Hematopoietic multipotent progenitor cell treated with erythropoietin and hydrocortisone succinate and interleukin-3 and kit ligand, for 4 days (in vitro differentiated cells): ENCODE measurements around the gene SREBF1.
A peak's percentile ranks its signal among the peaks of the same experiment; 100 is the strongest.

Experiments
- DNase-seq: peaks from one replicate; pipeline ENCODE4 v3.0.0-alpha.2; 2015

Gene SREBF1

DNA sequence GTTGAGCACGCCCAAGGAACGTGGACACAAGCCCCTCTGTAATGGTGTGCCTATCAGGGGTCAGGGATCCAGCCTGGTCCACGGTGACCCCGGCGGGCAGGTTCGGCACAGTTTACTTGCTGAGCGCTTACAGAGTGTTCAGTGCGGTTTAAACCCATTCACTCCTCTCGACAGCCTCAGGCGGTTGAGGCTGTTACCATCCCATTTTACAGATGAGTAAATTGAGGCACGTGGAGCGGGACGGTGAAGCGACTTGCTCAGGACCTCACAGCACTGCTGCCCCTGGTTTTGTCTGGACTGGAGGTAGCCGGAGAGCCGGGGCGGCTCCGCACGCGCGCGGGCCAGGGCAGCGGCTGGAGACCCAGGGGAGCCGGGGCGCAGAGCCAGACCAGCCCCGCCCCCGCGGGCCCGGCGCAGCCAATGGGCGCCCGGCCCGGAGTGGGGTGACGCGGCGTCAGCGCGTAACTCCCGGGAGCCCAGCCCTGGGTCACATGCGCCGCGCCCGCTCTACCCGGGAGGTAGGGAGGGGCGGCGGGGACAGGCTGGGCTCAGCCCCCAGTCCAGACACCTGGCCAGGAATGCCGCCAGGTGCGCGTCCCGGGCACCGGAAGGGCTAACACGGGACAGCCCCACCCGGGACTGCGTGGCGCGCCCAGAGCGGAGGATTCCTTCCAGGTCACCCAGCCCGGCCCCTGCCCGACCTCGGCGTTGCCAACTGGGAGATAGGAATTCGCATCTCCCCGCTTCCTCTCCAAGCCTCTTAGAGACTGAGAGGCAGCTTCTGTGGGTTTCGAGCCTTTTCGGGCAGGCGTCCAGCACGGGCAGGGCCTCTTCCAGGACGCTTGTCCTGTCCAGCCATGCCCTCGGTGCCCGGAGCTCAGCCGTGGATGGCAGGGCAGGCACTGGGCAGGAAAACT lies 3.3 kb upstream of the SREBF1 start:
- DNase-seq, result peak; percentile 95

DNA sequence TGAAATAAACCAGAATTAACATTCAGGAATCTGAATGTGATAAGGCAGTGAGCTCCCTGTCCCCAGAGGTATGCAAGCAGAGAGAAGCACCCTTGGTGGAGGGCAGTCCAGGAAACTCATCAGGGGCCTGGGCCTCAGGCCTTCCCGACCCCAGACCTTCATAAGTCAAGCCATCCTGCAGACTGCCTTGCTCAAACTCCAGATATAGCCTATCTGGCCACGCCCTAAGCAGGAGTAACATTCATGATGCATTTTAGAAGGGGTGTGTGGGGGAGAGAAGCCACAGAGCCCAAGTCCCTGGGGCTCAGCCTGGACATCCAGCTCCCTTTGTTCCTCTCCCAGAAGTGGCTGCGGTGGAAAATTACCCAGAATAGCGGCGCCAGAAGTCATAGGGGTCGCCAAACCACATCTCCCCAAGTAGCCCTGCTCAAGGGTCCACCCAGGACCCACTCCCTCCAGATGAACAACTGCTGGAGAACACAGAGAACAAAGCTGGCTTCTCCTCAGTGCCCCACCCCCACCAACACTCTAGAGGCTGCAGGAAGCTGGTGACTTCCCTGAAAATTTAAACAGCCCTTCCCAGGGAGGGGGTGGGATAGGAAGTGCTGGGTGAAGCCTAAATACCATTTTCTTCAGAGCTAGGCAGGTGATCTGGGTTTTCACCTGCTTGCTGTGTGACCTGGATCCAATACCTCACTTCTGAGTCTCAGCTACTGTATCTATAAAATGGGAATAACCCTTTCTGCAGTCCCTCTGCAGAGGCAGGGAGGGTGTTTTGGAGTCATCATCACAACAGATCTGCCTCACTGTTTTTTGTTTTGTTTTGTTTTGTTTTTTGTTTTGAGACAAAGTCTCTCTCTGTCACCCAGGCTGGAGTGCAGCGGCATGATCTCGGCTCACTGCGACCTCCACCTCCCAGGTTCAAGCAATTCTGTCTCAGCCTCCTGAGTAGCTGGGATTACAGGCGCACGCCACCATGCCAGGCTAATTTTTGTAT lies 1.5 kb upstream of the SREBF1 start:
- DNase-seq, result peak; percentile 71

DNA sequence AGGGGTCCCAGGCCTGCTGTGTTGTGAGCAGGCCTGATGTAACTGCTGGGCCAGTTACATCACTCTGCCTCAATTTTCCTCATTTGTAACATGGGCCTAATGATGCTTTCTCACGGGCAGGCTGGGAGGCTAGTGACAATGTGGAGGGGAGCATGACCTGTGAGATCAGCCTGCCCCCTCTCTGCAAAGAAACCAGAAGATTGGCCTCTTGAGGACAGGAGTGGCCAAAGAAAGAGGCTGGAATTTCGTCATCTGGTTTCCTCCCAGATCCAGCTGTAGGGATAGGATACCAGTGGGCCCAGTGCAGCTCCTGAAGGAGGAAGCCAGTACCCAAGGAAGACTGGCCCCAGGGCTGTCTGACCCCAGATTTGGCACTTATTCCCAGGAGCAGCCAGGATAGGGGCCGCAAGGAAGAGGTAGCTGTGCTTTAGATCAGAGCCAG lies 615 bp upstream of the SREBF1 start:
- no peak for DNase-seq

DNA sequence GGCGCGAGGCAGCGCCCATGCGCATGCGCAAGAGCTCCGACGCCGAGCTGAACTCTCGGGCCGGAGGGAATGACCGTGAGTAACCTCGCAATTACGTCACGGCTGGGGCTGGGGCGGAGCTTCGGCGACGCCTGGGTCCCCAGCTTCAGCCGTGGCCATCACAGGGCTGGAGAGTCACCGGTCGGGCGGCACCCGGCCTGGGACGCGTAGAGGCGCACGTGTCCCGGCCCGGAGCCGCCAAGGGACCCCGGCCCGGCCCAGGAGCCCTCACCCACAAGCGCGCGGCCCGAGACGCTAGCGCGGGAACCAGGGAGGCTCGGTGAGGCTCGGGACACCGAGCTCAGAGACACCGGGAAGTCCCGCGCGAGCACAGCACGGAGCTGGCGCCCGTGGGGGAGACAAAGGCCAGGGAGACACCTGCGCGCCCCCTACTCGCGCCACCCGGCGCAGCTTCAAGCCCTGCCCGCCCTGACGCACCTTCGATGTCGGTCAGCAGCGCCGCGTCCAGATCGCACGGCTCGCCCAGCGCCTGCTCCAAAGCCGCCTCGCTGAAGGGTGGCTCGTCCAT lies 452 bp downstream of the SREBF1 start:
- DNase-seq, result peak; percentile 98

DNA sequence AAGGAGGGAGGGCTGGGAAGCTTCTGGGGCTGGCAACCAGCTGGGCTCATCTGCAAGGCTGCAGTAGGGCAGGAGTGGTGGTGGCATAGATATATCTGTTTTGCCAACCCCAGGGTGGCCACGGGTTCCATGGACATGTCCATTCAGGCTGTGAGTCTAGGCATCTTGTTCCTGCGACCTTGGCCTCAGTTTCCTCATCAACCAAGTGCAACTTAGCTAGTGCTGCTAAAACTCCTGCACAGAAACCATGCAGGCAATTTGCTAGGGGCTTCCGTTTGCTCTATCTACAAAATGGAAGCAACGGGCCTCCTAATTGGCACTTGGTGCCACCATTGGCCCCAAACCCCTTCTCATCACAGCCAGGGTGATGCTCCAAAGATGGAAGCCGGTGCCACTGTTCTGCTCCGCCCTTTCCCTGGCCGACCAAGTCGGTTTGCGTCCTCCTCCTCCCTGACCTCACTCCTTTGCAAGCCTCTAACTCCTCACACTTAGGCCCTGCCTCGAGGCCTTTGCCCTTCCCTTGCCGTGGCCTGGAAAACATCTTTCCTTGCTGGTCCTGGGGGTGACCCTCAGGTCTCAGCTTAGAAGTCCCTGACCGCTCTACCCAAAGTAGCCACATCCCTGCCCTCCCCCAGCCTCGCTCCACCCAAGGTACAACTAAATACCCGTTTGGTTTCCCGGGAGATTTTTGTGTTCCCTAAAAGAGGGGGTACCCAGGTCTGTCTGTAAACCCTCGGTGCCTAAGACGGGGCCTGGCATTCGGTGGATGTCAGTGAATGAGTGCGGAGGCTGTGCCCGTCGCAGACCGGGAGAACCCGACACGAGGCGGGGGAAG lies 1.2 kb downstream of the SREBF1 start:
- DNase-seq, result no peak

DNA sequence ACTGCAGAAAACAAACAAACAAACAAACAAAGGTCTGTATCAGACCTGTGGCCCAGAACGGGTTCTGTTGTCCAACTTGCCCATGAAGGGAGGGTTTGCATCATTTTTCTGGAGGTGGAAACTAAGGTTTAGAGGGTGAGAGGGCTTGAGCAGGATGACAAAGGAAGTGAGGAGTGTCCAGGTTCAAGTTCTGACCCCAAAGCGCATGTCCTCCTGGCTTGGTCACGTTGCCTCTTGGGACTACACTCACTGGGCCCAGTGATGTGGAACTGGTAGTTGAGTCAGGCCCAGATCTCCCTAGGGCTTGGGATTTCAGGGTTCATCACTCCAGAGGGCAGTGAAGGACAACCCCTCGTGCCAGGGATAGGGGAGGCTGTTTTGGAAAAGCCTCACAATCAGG lies 1.8 kb downstream of the SREBF1 start:
- no peak for DNase-seq

DNA sequence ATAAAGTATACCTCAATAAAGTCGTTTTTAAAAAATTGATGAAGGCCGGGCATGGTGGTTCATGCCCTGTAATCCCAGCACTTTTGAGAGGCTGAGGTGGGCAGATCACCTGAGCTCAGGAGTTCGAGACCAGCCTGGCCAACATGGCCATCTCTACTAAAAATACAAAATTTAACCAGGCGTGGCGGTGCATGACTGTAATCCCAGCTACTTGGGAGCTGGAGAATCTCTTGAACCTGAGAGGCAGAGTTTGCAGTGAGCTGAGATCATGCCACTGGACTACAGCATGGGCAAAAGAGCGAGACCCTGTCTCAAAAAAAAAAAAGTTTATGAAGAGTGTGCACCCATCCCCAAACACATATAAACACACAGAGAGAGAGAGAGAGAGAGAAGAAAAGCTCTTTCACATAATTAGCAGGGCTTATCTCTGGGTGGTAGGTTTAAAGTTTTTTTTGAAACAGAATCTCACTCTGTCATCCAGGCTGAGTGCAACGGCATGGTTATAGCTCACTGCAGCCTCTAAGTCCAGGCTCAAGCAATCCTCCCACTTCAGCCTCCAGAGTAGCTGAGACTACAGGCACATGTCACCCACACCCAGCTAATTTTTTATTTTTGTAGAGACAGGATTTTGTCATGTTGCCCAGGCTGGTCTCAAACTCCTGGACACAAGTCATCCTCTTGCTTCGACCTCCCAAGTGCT lies 3.0 kb downstream of the SREBF1 start:
- peak; percentile 59 for DNase-seq

DNA sequence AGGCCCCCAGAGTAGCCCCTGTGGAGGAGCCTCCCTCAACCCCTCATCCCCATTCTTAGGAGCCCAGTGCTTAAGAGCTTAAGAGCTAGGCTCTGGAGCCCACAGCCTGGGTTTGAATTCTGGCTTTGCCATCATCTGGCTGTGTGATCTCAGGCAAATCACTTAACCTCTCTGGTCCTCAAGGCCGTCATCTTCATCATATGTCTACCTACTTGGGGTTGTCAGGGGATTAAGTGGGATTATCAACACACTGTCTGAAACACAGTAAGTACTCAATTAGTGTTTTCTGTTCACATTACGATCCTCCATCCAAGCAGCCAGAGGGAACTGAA lies 4.8 kb downstream of the SREBF1 start:
- no peak for DNase-seq

DNA sequence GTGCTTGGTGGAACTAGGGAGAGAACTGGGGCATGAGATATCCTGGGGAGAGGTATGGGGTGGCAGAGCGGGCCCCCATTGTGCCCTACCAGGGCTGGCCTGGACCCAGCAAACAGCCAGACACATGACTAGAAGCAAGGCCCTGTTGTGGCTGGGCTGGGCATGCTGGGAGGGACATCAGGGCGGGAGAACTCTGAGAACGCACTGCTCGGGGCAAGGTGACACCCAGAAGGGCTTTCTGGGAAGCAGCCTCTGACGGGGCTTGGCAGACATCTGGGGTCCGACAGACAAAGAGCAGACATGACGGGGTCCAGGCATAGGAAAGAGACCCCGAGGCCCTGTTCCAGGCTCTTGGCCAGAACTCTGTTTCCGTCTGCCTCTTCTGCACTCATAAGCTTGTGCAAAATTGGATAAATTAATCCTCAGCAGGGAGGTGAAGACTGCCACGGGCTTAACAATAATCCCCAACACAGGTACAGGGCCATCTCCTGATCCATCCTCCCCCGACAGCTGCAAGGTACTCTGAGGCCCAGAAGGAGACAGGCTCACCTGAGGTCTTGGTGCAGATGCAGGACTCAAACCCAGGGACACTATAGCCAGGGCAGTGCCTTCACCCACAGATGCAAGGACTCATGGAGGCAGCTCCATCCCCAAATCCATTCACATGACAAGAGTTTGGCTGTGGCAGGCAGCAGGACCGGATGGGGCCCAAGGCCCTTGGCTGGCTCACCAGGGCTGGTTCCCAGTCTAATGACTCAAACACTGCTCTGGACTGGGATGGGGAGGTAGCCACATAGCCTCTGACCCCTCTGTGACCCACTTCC lies 5.4 kb downstream of the SREBF1 start:
- no peak for DNase-seq

DNA sequence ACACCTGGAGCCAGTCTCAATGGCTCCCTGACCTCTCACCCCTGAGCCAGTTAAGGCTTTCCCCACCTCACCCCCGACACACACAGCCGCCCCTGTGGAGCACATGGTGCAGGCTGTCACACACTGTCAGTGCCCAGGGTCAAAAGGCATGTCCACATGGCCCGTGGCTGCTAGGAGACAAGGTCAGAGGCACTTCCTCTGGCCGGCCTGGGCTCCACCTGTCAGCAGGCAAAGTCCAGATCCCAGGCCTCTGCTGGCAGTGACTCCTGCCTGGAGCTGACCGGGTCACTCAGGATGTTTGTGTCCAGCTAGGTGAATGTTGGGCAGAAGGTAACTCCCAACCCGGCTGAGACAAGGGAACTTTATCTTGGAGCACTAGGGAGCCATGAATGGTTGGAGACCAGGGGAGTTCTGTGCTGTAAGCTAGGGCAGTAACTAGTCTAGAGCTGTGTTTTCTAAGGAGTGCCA lies 6.0 kb downstream of the SREBF1 start:
- DNase-seq, result no peak

DNA sequence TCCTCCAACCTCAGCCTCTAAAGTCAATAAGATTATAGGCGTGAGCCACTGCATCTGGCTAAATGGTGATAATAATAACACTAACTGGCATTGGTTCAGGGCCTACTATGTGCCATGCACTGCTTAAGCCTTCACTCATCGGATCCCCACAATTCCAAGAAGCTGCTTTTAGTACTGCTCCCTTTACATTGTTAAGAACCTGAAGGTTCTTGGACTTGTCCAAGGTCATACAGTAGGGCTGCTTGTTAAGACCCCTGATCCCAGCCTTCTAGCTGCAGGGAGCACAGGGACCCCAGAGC lies 6.6 kb downstream of the SREBF1 start:
- no peak for DNase-seq

DNA sequence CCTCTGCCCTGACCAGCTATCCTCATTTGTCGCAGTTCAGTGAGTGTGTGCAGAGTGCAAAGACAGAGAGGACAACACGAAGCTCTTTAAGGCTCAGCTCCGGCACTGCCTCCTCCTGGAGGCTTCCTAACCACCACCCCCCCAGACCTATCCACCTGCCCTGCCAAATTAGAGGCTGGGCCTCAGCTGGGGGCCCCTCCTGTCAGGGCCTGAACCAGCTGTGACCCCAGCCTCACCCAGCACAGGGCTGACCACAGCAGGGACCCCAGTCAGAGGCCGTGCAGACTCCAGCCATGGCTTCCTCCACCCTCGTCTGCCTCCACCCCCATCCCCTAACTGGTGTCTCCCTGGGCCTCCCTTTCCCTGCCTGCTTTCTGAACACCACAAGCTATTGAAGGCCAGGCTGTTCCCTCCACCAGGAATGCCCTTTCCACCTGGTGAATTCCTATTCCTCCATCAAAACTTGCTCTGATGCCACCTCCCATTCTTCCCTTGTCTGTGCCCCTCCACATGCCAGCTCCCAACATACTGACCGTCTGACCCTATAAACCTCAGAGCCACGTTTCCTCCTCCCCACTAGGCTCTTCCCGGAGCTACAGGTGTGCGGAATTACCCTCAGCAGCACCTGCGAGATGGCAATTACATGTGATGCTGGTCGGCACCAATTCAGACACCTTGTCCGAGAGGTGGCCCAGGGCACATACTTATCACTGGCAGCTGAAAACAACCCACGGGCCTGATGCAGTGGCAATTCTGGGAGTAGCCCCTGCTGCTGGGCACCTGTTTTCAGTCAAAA lies 8.8 kb downstream of the SREBF1 start:
- no peak for DNase-seq

DNA sequence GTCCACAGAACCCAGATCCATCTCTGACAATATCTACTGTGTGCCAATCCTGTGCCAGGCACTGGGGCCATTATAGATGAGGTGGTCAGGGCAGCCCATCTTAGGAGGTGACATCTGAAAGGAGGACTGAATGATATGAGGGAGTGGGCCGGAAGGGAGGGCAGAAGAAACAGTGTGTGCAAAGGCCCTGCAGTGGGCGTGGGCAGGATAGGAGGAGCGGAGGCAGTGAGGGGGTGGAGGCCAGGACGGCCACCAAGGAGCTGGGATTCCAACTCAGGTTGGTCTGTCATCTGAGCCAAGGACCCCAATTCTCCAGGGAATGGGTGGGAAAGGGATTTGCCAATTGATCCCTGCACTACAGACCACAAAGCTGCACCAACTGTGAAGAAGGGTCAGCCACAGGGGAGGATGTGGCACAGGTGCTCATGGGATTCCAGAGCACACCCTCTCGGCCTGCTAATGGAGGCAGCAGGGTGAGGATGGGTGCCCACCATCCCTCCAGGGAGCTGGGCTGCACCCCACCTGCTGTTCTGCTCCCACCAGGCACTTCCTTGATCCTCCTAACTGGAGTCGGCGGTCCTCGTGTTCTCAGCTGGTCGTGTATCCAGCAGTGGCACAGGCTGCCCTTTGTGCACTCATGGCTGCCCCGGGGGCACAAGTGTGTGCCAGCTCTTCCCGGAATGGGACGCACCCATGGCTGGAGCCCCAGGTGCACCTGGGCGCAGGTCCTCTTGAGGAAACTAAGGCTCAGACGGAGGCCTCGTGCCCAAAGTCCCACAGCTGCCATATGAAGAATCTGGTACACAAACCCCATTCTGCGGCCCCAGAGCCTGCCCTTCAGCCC lies 9.6 kb downstream of the SREBF1 start:
- no peak for DNase-seq

DNA sequence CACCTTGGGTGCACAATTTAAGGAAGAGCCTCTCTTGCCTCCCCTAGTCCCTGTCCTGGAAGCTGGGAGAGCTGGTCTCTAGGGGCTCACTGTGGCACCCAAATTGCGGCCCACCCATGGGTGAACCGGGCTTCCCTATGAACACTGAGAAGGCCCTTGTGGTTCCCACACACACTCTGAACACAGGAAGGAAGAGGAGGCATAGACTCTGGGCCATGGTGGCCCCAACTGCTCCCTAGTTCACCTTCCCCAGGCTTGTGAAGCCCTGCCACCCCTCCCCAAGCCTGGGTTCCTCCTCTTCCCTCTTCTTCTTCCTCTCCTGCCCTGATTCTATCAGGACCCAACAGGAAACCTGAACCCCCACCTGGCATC lies 10.5 kb downstream of the SREBF1 start:
- no peak for DNase-seq

DNA sequence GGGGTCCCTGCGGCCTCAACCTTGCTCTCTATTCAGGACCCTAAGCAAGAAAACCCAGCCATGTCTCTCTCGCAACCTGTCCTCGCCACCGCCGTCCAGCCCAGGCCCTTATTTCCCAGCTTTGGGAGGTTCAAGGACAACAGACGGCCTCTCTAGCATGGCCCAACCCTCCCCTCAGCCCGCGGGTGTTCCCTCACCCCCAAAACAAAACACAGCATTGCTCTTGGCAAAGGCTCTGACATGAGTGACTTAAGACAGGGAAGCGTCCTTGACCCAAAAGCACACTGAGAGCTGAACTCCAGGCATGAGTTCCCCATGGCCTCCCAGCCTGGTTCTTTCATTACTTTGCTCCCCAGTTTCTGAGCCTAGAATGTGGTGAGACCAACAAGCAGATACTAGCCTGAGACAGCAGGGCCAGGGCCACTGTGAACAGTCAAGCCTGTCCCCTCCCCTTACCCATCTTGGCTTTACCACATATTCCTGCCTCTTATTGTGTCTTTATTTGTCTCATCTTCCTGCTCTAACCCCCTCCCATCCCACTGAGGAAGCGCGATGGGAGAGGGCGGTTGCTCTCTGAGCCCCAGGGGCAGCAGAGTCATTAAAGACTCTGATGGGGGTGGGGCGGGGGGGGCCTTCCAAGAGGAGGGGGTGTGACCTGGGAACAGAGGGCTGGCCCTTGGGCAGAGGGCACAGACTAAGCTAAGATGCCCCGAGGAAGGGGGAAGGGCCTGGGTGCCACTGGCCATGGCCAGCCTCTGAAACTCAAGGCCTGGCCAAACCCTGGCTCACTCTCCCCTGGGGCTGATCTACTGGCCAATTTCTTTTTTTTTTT lies 11.8 kb downstream of the SREBF1 start:
- DNase-seq, result no peak

DNA sequence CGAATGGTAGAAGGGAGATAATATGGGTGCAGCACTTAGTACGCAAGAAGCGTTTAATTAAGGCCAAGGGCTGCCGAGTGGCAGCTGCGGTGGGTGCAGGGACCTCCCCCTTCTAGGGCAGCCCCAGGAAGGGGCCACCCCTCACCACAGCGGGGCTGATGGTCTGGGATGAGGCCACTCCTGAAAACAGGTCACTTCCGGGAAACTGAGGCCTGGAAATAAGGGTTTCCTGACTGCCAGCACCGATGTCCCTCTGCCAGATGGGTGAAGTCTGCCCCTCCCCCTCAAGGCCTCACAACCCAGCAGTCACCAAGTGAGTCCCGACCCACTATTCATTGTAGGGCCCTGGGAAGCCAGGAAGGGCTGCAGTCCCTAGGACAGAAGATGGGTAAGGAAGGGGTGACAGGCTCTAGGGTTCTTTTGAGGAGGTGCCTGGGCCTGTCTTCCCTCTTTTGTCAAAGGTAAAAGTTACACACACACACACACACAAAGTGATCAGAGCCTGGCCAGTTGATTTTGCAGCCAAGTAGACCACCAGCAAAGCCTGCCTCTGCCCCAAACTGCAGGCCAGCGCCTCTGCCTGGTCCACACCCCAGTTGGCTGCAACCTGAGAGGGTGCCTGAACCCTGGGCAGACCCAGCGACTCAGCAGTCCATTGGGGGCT lies 12.5 kb downstream of the SREBF1 start:
- no peak for DNase-seq

DNA sequence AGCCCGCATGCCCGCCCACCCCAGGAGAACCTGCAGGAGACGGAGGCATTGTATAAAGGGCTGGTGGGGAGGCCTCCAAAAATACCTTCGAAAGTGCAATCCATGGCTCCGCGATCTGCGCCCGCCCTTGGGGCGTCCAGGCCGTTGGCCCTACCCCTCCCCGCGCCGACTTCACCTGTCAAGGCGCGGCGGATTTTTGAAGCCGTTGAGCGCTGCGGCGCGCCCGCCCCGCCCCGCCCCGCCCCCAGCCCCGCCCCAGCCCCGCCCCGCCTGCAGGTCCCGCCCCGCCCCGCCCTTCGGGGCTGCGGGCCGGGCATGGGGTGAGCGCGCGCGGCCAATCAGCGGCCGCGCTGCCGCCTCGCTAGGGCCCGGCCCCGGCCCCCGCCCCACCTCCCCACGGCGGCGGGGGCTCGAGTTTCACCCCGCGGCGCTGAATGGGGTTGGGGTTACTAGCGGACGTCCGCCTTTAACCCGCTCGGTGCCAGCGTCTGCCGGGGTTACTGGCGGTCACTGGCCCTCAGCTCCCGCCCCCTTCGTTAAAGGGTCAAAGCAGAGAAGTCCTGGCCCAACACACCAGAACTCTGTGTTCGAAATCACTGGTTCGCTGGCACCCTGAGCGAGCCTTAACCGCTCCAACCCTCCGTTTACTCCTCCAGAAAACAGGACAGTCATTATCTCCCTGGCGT lies 13.2 kb downstream of the SREBF1 start:
- peak; percentile 96 for DNase-seq
